CD8-positive, alpha-beta memory T cell (primary cell): Measurements from ENCODE around the gene POU2AF1. TPM values are rescaled to one million over a fixed set of nuclear protein-coding genes. Genes with fewer than 3 reads are reported as not detected.
"Not testable (repeated sequence)": the region's sequence is repeated elsewhere in the genome, so short reads cannot be mapped to it uniquely, and the experiment has no call there.

Experiments used
- CTCF ChIA-PET: fragments of 350-600 bp; sonication (Branson Sonifier 250); formaldehyde crosslinking; loops from one replicate; lab custom pipeline; 2021; ENCODE audit warnings: antibody characterized with exemption; lab: Charles Lee
- POLR2A ChIA-PET: fragments of 350-600 bp; sonication (Branson Sonifier 250); formaldehyde crosslinking; loops from one replicate; lab custom pipeline; 2021; ENCODE audit warnings: antibody characterized with exemption; lab: Charles Lee
- DNase-seq, 5 donors: peaks; one replicate each; pipeline versions ENCODE4 v3.0.0 to v3.0.0-alpha.2; 2020 to 2022; ENCODE audit warnings: mixed read lengths in 1 of 5
- H3K27ac ChIP-seq: one replicate; pipeline ENCODE4 v1.7.0; 2013; ENCODE audit warnings: low read depth, mild to moderate bottlenecking, low read length, moderate library complexity
- H3K27me3 ChIP-seq: 2 replicates; pipeline ENCODE4 v1.7.0; 2013; ENCODE audit warnings: low read length, mild to moderate bottlenecking; ENCODE audit not compliant: insufficient read depth, poor library complexity, severe bottlenecking
- H3K36me3 ChIP-seq: 2 replicates; pipeline ENCODE4 v1.7.0; 2013; ENCODE audit warnings: mild to moderate bottlenecking, low read length, moderate library complexity; ENCODE audit not compliant: insufficient read depth
- H3K4me1 ChIP-seq: 2 replicates; pipeline ENCODE4 v1.7.0; 2013; ENCODE audit warnings: mild to moderate bottlenecking, low read length, moderate library complexity; ENCODE audit not compliant: insufficient read depth
- H3K4me3 ChIP-seq: 2 replicates; pipeline ENCODE4 v1.7.0; 2013; ENCODE audit warnings: mild to moderate bottlenecking, low read length
- H3K9me3 ChIP-seq: 2 replicates; pipeline ENCODE4 v1.7.0; 2013; ENCODE audit warnings: mild to moderate bottlenecking, low read length
- H3K27ac Mint-ChIP-seq, 8 donors: one replicate each; pipeline ENCODE4 v1.8.0; 2020 to 2021; ENCODE audit warnings: mixed read lengths in 8 of 8, mild to moderate bottlenecking in 6 of 8, inconsistent platforms in 3 of 8, moderate library complexity in 3 of 8
- H3K27me3 Mint-ChIP-seq, 2 donors: one replicate each; pipeline ENCODE4 v1.8.0; 2020 to 2021; ENCODE audit warnings: mixed read lengths in 2 of 2, mild to moderate bottlenecking in 1 of 2, moderate library complexity in 1 of 2
- H3K36me3 Mint-ChIP-seq, 3 donors: one replicate each; pipeline ENCODE4 v1.8.0; 2020 to 2021; ENCODE audit warnings: mixed read lengths in 3 of 3, inconsistent platforms in 1 of 3, mild to moderate bottlenecking in 1 of 3
- H3K4me1 Mint-ChIP-seq, 3 donors: one replicate each; pipeline ENCODE4 v1.8.0; 2020 to 2021; ENCODE audit warnings: mixed read lengths in 3 of 3, inconsistent platforms in 1 of 3, mild to moderate bottlenecking in 1 of 3
- H3K4me3 Mint-ChIP-seq, 7 donors: one replicate each; pipeline ENCODE4 v1.8.0; 2020 to 2021; ENCODE audit warnings: mixed read lengths in 7 of 7, mild to moderate bottlenecking in 6 of 7, moderate library complexity in 4 of 7, inconsistent platforms in 2 of 7
- H3K9me3 Mint-ChIP-seq, 5 donors: one replicate each; pipeline ENCODE4 v1.8.0; 2020 to 2022; ENCODE audit warnings: mixed read lengths in 5 of 5, mild to moderate bottlenecking in 3 of 5, moderate library complexity in 2 of 5, inconsistent platforms in 1 of 5
- polyA plus RNA-seq: library from polyadenylated mRNA; unstranded; fragments of 300-500 nt; fragmentation: Illumina TruSeq; gene quantifications from one replicate; pipeline ENCODE4 v1.2.3, GENCODE V29; 2021
- total RNA-seq, 2 experiments: library from RNA; stranded (reverse); gene quantifications; one replicate each; pipeline ENCODE4 v1.2.3, GENCODE V29; 2021

POU2AF1 gene
- total and polyA plus RNA-seq, 3 experiments from 2014 or later, result 1.5 to 2.3 TPM; not detected in 1

DNA sequence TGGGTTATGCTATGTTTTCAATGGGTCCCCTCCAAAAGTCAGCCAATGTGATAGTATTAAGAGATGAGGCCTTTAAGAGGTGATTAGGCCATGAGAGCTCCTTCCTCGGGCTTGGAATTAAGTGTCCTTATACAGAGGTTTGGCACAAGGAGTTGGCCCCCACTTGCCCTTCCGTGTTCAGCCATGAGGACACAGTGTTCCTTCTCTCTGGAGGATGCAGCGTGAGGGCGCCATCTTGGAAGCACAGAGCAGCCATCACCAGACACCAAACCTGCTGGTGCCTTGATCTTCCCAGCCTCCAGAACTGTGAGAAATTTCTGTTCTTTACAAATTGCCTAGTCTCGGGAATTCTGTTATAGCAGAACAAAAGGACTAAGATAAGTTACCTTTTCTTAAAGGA is 53.8 kb downstream of the POU2AF1 start:
- CTCF ChIA-PET, result no interaction called here
- Histone ChIP-seq H3K27ac (no peak overlapping the region), H3K27me3 (no peaks in the 10 kb centered on the region), H3K4me3 (no peak overlapping the region), H3K36me3 (no peaks in the 10 kb centered on the region), H3K9me3 (no peaks in the 10 kb centered on the region), H3K4me1 (no peaks in the 10 kb centered on the region)
- H3K9me3 Mint-ChIP-seq, result no peaks in the 10 kb centered on the region
- H3K4me3 Mint-ChIP-seq, result no peak overlapping the region
- no peak overlapping the region for H3K27ac Mint-ChIP-seq
- peaks cover 4 to 18% of the 10 kb centered on the region in 2 donors for H3K27me3 Mint-ChIP-seq
- DNase-seq, result no peak
- POLR2A ChIA-PET, result no interaction called here
- H3K4me1 Mint-ChIP-seq, result no peaks in the 10 kb centered on the region
- H3K36me3 Mint-ChIP-seq, result no peaks in the 10 kb centered on the region

DNA sequence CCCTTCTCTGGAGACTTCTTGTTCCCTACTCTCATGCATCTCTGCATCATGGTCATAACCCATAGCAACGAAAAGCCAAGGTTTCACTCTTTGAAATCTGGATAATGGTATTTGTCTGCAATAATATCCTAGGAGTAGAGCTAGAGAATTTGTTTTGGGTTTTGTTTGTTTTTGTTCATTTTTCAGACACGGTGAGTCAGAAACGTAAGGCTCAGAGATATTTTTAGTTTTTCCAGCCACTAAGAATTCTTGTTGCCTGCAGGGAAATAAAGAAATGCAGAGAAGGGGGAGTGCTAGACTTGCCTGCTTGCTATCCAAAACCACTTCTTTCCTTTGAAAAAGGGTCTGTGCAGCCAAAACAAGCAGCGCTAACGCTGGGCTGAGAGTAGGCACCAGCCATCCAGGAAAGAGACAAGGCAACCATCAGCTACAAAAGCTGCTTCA is 54.8 kb downstream of the POU2AF1 start:
- no peak overlapping the region for H3K27ac Mint-ChIP-seq
- no peak overlapping the region for H3K4me3 Mint-ChIP-seq
- DNase-seq, result no peak
- H3K36me3 ChIP-seq, result no peaks in the 10 kb centered on the region
- H3K36me3 Mint-ChIP-seq, result no peaks in the 10 kb centered on the region
- peaks cover 5 to 18% of the 10 kb centered on the region in 2 donors for H3K27me3 Mint-ChIP-seq
- no peaks in the 10 kb centered on the region for H3K9me3 Mint-ChIP-seq
- H3K4me1 ChIP-seq, result no peaks in the 10 kb centered on the region
- ChIA-PET CTCF (interaction anchor here (0.7 kb wide), 1 partner anchor 13 kb away, joined by 3 read pairs; no protein-coding TSS in a partner anchor), POLR2A (no interaction called here)
- no peak overlapping the region for H3K4me3 ChIP-seq
- no peak overlapping the region for H3K27ac ChIP-seq
- H3K9me3 ChIP-seq, result no peaks in the 10 kb centered on the region
- H3K4me1 Mint-ChIP-seq, result no peaks in the 10 kb centered on the region
- no peaks in the 10 kb centered on the region for H3K27me3 ChIP-seq

GRCh38 chr11:111322534-111322933 is 56.5 kb downstream of the POU2AF1 start:
- no peaks in the 10 kb centered on the region for H3K9me3 Mint-ChIP-seq

DNA sequence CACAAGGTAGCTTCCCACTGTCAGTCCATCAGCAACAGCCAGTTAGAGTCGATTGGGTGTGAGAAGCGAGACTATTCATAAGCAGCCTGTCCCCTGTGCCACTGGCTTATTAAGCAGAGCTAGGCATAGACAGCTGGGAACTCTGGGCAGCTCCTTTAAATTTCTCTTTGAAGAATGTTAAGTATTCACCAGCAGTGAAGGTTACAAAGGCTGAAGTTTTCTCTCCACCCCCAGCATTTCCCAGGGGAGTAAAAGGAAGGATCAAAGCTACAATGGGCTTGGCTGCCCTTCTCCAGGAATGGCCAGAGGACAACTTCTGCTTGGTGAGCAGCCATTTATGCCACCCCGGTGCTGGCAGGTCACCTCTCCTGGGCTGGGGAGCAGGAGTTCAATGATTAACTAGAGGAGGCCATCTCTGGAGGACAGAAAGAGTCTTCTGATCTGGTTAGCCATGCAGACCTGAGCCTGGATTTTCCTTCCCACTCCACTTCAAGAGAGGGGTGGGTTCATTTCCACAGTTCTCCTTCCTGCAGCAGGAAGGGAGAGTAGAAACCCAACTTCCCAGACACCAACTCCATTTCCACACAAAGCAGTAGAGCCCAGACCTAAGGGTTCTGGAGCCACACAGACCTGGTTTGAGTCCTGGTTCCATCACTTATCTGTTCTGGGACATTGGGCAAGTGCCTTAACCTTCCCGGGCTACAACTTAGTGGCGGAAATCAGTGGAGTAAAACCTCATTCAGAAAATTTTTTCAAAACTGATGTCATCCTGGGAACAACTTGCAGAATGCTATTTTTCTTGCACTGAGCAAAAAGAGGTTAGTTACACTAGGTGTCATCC is 58.1 kb downstream of the POU2AF1 start:
- no peaks in the 10 kb centered on the region for H3K36me3 ChIP-seq
- no peak for DNase-seq
- Mint-ChIP-seq H3K4me1 (no peaks in the 10 kb centered on the region), H3K4me3 (no peak overlapping the region), H3K9me3 (no peaks in the 10 kb centered on the region), H3K27ac (no peak overlapping the region), H3K27me3 (peaks cover 5 to 23% of the 10 kb centered on the region in 2 donors), H3K36me3 (no peaks in the 10 kb centered on the region)
- H3K9me3 ChIP-seq, result no peaks in the 10 kb centered on the region
- no peak overlapping the region for H3K27ac ChIP-seq
- H3K27me3 ChIP-seq, result no peaks in the 10 kb centered on the region
- no peaks in the 10 kb centered on the region for H3K4me1 ChIP-seq
- ChIA-PET POLR2A (no interaction called here), CTCF (no interaction called here)
- H3K4me3 ChIP-seq, result no peak overlapping the region

More at GRCh38 chr11:111322534-111322933, 56.5 kb downstream of the POU2AF1 start:
- Histone ChIP-seq H3K4me3 (no peak overlapping the region), H3K36me3 (no peaks in the 10 kb centered on the region), H3K27ac (no peak overlapping the region), H3K9me3 (no peaks in the 10 kb centered on the region), H3K4me1 (no peaks in the 10 kb centered on the region), H3K27me3 (no peaks in the 10 kb centered on the region)
- POLR2A ChIA-PET, result no interaction called here
- Mint-ChIP-seq H3K4me3 (no peak overlapping the region), H3K27me3 (peaks cover 5 to 18% of the 10 kb centered on the region in 2 donors), H3K4me1 (no peaks in the 10 kb centered on the region), H3K27ac (no peak overlapping the region), H3K36me3 (no peaks in the 10 kb centered on the region)
- CTCF ChIA-PET, result no interaction called here
- DNase-seq, result no peak

DNA sequence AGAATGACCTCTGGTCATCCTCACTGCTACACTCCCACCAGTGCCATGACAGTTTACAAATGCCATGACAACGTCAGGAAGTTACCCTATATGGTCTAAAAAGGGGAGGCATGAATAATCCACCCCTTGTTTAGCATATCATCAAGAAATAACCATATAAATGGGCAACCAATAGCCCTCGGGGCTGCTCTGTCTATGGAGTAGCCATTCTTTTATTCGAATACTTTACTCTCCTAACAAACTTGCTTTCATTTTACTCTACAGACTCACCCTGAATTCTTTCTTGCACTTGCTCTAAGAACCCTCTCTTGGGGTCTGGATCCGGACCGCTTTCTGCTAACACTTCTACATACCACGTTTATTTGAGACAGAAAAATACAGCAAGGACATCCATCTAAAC is 58.9 kb downstream of the POU2AF1 start:
- DNase-seq, H3K36me3 ChIP-seq, H3K36me3 Mint-ChIP-seq, H3K27me3 ChIP-seq, H3K4me3 Mint-ChIP-seq, POLR2A ChIA-PET, H3K27ac Mint-ChIP-seq, H3K9me3 ChIP-seq, H3K27ac ChIP-seq, H3K9me3 Mint-ChIP-seq, H3K4me1 Mint-ChIP-seq, H3K4me3 ChIP-seq, H3K4me1 ChIP-seq: not testable (repeated sequence)
- H3K27me3 Mint-ChIP-seq, result peaks cover 7 to 22% of the 10 kb centered on the region in 2 donors
- CTCF ChIA-PET, result interaction anchor here (1.0 kb wide), 1 partner anchor 38 kb away, joined by 3 read pairs; no protein-coding TSS in a partner anchor

DNA sequence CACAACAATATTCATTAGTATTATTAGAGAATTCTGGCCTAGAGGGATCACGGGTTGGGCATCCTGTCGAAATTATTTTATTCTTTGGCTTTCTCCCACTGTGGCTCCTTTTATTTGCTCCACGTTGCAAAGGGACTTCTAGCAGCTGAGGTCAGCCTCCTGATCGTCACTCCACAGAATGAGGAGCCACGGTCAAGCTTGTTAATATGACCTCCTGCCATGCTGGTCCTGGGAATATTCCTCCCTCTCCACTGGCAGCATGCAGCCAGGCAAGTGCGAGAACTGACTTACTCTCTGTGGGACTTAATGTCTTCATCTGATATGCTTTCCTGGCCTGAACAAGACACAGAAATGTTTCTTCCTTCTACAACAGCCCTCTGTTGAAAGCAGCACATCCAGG is 59.8 kb downstream of the POU2AF1 start:
- H3K4me1 ChIP-seq, result no peaks in the 10 kb centered on the region
- Mint-ChIP-seq H3K27ac (no peak overlapping the region), H3K4me3 (no peak overlapping the region), H3K36me3 (no peaks in the 10 kb centered on the region), H3K4me1 (no peaks in the 10 kb centered on the region), H3K9me3 (peaks cover 0 to 2% (median 0%) of the 10 kb centered on the region in 5 donors), H3K27me3 (peaks cover 8 to 18% of the 10 kb centered on the region in 2 donors)
- H3K27ac ChIP-seq, result no peak overlapping the region
- no peaks in the 10 kb centered on the region for H3K9me3 ChIP-seq
- ChIA-PET CTCF (no interaction called here), POLR2A (no interaction called here)
- no peak for DNase-seq
- H3K27me3 ChIP-seq, result no peaks in the 10 kb centered on the region
- H3K36me3 ChIP-seq, result no peaks in the 10 kb centered on the region
- H3K4me3 ChIP-seq, result no peak overlapping the region

GRCh38 chr11:111312076-111312475 is 67.0 kb downstream of the POU2AF1 start:
- Mint-ChIP-seq H3K27me3 (peaks cover 12 to 38% of the 10 kb centered on the region in 2 donors), H3K9me3 (peaks cover 0 to 8% (median 0%) of the 10 kb centered on the region in 5 donors), H3K36me3 (no peaks in the 10 kb centered on the region), H3K4me3 (no peak overlapping the region), H3K27ac (no peak overlapping the region), H3K4me1 (no peaks in the 10 kb centered on the region)
- CTCF ChIA-PET, result no interaction called here
- Histone ChIP-seq H3K9me3 (no peaks in the 10 kb centered on the region), H3K27me3 (no peaks in the 10 kb centered on the region), H3K27ac (no peak overlapping the region), H3K4me3 (no peak overlapping the region), H3K36me3 (no peaks in the 10 kb centered on the region), H3K4me1 (no peaks in the 10 kb centered on the region)
- no peak for DNase-seq
- POLR2A ChIA-PET, result no interaction called here

DNA sequence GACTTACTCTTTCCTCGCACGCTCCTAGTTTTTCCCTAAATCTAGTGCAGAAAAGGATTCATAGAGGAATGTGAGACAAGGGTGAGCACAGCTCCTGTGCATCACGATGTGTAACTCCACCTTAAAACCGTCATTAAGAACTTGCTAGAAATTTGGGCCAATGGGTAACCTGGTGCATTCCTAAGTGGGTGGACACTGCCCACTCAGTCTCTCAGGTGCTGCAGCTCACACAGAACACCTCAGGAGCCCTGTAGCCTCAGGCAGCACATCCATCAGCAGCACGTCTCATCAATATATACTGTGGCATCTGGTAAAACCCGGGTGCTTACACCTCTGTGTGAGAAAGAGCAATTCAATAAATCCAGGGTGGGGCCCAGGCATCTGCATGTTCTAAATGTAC is 68.4 kb downstream of the POU2AF1 start:
- no peaks in the 10 kb centered on the region for H3K4me1 ChIP-seq
- no peaks in the 10 kb centered on the region for H3K4me1 Mint-ChIP-seq
- H3K9me3 ChIP-seq, result no peaks in the 10 kb centered on the region
- no peaks in the 10 kb centered on the region for H3K36me3 Mint-ChIP-seq
- H3K4me3 ChIP-seq, result no peak overlapping the region
- H3K36me3 ChIP-seq, result no peaks in the 10 kb centered on the region
- H3K27me3 ChIP-seq, result no peaks in the 10 kb centered on the region
- POLR2A ChIA-PET, result no interaction called here
- no peak overlapping the region for H3K4me3 Mint-ChIP-seq
- H3K27ac ChIP-seq, result no peak overlapping the region
- H3K27me3 Mint-ChIP-seq, result peaks cover 12 to 43% of the 10 kb centered on the region in 2 donors
- CTCF ChIA-PET, result interaction anchor here (0.6 kb wide), 1 partner anchor 13 kb away, joined by 3 read pairs; no protein-coding TSS in a partner anchor
- peaks cover 0 to 8% (median 0%) of the 10 kb centered on the region in 5 donors for H3K9me3 Mint-ChIP-seq
- DNase-seq, result no peak
- no peak overlapping the region for H3K27ac Mint-ChIP-seq
